Inflammatory macrophage (primary cell): ENCODE data around the gene HLA-DQA2.
"Not testable (repeated sequence)": the region's sequence is repeated elsewhere in the genome, so short reads cannot be mapped to it uniquely, and the experiment has no call there.

Source experiments
- DNase-seq, 2 donors: peaks; one replicate each; pipeline ENCODE4 v3.0.0-alpha.2; 2020 to 2022

The HLA-DQA2 gene

GRCh38 chr6:32782923-32783322 is 41.7 kb downstream of the HLA-DQA2 start:
- not testable (repeated sequence) for DNase-seq

DNA sequence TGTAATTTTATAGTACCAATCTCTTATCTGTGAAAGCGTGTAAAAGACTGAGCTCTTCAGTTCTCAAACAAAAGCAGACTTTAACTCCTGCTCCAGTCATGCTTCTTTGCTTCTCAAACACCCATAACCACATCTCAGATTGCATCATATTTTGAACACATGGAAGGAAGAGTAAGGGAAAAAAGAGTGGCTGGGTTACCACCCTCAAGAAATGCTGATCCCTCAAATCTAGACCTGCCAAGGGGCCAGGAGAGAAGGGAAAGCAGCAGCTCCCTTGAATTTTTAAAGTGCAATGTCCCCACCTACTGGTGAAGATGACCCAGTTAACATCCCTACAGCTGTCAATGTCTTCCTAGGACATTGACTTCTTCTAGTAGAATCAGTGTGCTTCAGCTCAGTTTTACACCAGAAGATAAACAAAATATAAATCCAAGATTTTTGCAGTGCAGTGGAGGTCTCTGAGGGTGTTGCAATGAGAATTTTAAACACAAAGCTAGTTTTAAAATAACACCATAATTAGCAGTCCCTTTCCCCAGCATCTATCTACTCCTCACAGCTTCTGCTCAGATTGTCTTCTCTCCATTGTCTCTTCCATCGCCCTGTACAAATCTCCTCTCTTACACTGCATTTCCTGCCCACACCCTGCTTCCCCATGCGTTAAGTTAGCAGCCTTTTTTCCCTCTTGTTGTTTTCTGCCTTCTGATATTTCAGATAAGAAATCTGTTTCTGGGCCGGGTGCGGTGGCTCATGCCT is 44.8 kb downstream of the HLA-DQA2 start:
- DNase-seq = peak; percentile 83 to 91

DNA sequence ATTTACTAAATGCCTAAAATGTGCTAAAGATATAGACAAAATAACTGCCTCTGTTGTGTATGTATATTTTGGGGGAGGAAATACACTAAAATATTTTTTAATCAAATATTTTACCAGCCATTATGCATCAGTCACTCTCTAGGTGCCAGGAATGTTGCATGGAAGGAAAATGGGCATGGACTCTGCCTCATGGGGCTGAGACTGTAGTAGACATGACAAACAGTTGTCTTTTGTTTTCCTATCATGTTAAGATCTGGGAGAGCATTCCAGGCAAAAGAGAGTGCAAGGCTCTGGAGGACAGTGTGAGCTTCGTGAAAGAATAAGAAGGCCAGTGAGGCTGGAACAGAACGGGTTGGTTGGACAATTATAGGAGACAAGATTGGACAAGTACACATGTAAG is 49.1 kb downstream of the HLA-DQA2 start:
- DNase-seq = no peak

GRCh38 chr6:32792901-32793435 is 51.8 kb downstream of the HLA-DQA2 start:
- DNase-seq = no peak

DNA sequence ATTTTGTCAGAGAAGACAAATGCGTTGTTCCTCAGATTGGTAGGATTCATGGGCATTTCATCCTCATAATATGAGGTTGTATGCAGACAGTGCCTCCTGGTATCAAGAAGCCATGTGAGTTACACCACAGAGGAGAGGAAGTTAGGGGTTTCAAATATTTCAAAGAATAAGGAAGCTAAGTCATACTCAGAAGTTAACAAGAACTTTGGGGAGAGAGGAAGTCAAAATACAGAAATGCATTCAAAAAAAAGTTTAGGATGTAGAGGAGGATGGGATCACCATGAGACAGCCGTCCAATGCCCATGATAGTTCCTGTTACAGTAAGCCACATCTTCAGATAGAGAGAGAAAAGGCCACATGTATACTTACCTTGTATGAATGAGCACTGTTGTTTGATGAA is 53.3 kb downstream of the HLA-DQA2 start:
- peak; percentile 83 to 97 for DNase-seq
